ENCODE measurements around the gene CDC16. TPM values are rescaled to one million over a fixed set of nuclear protein-coding genes. Genes with fewer than 3 reads are reported as not detected.
A peak's percentile ranks its signal among the peaks of the same experiment; 100 is the strongest.
"Not testable (repeated sequence)": the region's sequence is repeated elsewhere in the genome, so short reads cannot be mapped to it uniquely, and the experiment has no call there.

The CDC16 gene
- total and polyA plus RNA-seq, 4 experiments from 2014 or later: 12.9 to 87.9 (median 53.7) TPM

- CTCF ChIA-PET (ENCODE audit: partially characterized antibody): no interaction called here
These were observed 13.3 kb downstream of the CDC16 start for GRCh38 chr13:114248011-114248410.

GRCh38 chr13:114249077-114249476 is 14.4 kb downstream of the CDC16 start:
- no peak overlapping the region for H3K27ac ChIP-seq (ENCODE audit: low read depth, low read length)
- no peaks in the 10 kb centered on the region for H3K9me3 ChIP-seq (ENCODE audit: control insufficient read depth in 1 of 2, low read length in 2 of 2)
- Mint-ChIP-seq H3K4me3 (no peak overlapping the region), H3K4me1 (peaks cover 1 to 8% (median 4%) of the 10 kb centered on the region in 4 donors), H3K27ac (peak overlapping the region in 2 of 7 donors; percentile 66 to 68), H3K36me3 (peaks cover 59 to 71% of the 10 kb centered on the region in 2 donors), H3K27me3 (no peaks in the 10 kb centered on the region), H3K9me3 (no peaks in the 10 kb centered on the region)
- H3K36me3 ChIP-seq (ENCODE audit: insufficient read depth, low read length): peaks cover 64% of the 10 kb centered on the region
- intact Hi-C loops (cut with micrococcal nuclease): no loop called here
- DNase-seq: no peak
- no peaks in the 10 kb centered on the region for H3K27me3 ChIP-seq (ENCODE audit: insufficient read depth, low read length)
- ChIA-PET POLR2A (ENCODE audit: partially characterized antibody) (interaction anchor here (0.8 to 1.1 kb wide), 2 partner anchors 11 to 31 kb away, joined by 3 to 4 read pairs; no protein-coding TSS in a partner anchor), CTCF (ENCODE audit: partially characterized antibody) (interaction anchor here (1.5 to 1.6 kb wide), 2 partner anchors 10 to 11 kb away, joined by 3 to 4 read pairs; no protein-coding TSS in a partner anchor)
- H3K4me1 ChIP-seq (ENCODE audit: insufficient read depth, low read length): peaks cover 4% of the 10 kb centered on the region
- H3K4me3 ChIP-seq (ENCODE audit: low read length in 2 of 2): no peak overlapping the region

More at GRCh38 chr13:114248011-114248410, 13.3 kb downstream of the CDC16 start:
- no peak overlapping the region for H3K4me3 ChIP-seq (ENCODE audit: low read length in 2 of 2)
- POLR2A ChIA-PET (ENCODE audit: partially characterized antibody): no interaction called here
- Mint-ChIP-seq H3K36me3 (peaks cover 61 to 72% of the 10 kb centered on the region in 2 donors), H3K4me3 (no peak overlapping the region), H3K27me3 (no peaks in the 10 kb centered on the region), H3K9me3 (no peaks in the 10 kb centered on the region), H3K27ac (no peak overlapping the region), H3K4me1 (peaks cover 0 to 13% (median 5%) of the 10 kb centered on the region in 4 donors)
- H3K27me3 ChIP-seq (ENCODE audit: insufficient read depth, low read length): no peaks in the 10 kb centered on the region
- intact Hi-C loops (cut with micrococcal nuclease): no loop called here
- peaks cover 74% of the 10 kb centered on the region for H3K36me3 ChIP-seq (ENCODE audit: insufficient read depth, low read length)
- no peak overlapping the region for H3K27ac ChIP-seq (ENCODE audit: low read depth, low read length)
- no peak for DNase-seq
- H3K9me3 ChIP-seq (ENCODE audit: control insufficient read depth in 1 of 2, low read length in 2 of 2): no peaks in the 10 kb centered on the region
- H3K4me1 ChIP-seq (ENCODE audit: insufficient read depth, low read length): peaks cover 4% of the 10 kb centered on the region

GRCh38 chr13:114251639-114252440 is 17.1 kb downstream of the CDC16 start:
- POLR2A ChIA-PET (ENCODE audit: partially characterized antibody); H3K4me1 ChIP-seq (ENCODE audit: insufficient read depth, low read length); H3K27me3 Mint-ChIP-seq; H3K4me3 Mint-ChIP-seq; H3K9me3 ChIP-seq (ENCODE audit: control insufficient read depth in 1 of 2, low read length in 2 of 2); H3K4me1 Mint-ChIP-seq; H3K9me3 Mint-ChIP-seq; H3K4me3 ChIP-seq (ENCODE audit: low read length in 2 of 2); intact Hi-C loops (cut with micrococcal nuclease); H3K27me3 ChIP-seq (ENCODE audit: insufficient read depth, low read length); H3K27ac ChIP-seq (ENCODE audit: low read depth, low read length); DNase-seq: not testable (repeated sequence)
- Mint-ChIP-seq H3K36me3 (peaks cover 61 to 66% of the 10 kb centered on the region in 2 donors), H3K27ac (peak overlapping the region in 4 of 7 donors; percentile 3 to 63 (median 23))
- peaks cover 50% of the 10 kb centered on the region for H3K36me3 ChIP-seq (ENCODE audit: insufficient read depth, low read length)
- CTCF ChIA-PET (ENCODE audit: partially characterized antibody): interaction anchor here (2.1 kb wide), 1 partner anchor 28 kb away, joined by 4 read pairs; no protein-coding TSS in a partner anchor

GRCh38 chr13:114256547-114256946 is 21.9 kb downstream of the CDC16 start:
- CTCF ChIA-PET (ENCODE audit: partially characterized antibody): no interaction called here
- no peak overlapping the region for H3K4me3 ChIP-seq (ENCODE audit: low read length in 2 of 2)
- H3K36me3 ChIP-seq (ENCODE audit: insufficient read depth, low read length): peaks cover 50% of the 10 kb centered on the region
- no peaks in the 10 kb centered on the region for H3K27me3 ChIP-seq (ENCODE audit: insufficient read depth, low read length)
- peaks cover 70 to 73% of the 10 kb centered on the region in 2 donors for H3K36me3 Mint-ChIP-seq
- H3K9me3 ChIP-seq (ENCODE audit: control insufficient read depth in 1 of 2, low read length in 2 of 2): no peaks in the 10 kb centered on the region
- no peaks in the 10 kb centered on the region for H3K27me3 Mint-ChIP-seq
- no peak overlapping the region for H3K4me3 Mint-ChIP-seq
- intact Hi-C loops (cut with micrococcal nuclease): no loop called here
- no peaks in the 10 kb centered on the region for H3K9me3 Mint-ChIP-seq
- POLR2A ChIA-PET (ENCODE audit: partially characterized antibody): interaction anchor here (0.5 kb wide), 1 partner anchor 181 kb away, joined by 3 read pairs; no protein-coding TSS in a partner anchor
- no peak for DNase-seq
- peaks cover 29% of the 10 kb centered on the region for H3K4me1 ChIP-seq (ENCODE audit: insufficient read depth, low read length)
- peaks cover 15 to 27% (median 23%) of the 10 kb centered on the region in 4 donors for H3K4me1 Mint-ChIP-seq
- peak overlapping the region in 2 of 7 donors; percentile 36 to 39 for H3K27ac Mint-ChIP-seq
- no peak overlapping the region for H3K27ac ChIP-seq (ENCODE audit: low read depth, low read length)

- Mint-ChIP-seq H3K4me3 (no peak overlapping the region), H3K27ac (peak overlapping the region in 2 of 7 donors; percentile 8 to 32), H3K9me3 (no peaks in the 10 kb centered on the region), H3K27me3 (no peaks in the 10 kb centered on the region), H3K36me3 (peaks cover 69 to 72% of the 10 kb centered on the region in 2 donors), H3K4me1 (peaks cover 17 to 30% (median 26%) of the 10 kb centered on the region in 4 donors)
- no peak overlapping the region for H3K27ac ChIP-seq (ENCODE audit: low read depth, low read length)
- no peaks in the 10 kb centered on the region for H3K9me3 ChIP-seq (ENCODE audit: control insufficient read depth in 1 of 2, low read length in 2 of 2)
- no peaks in the 10 kb centered on the region for H3K27me3 ChIP-seq (ENCODE audit: insufficient read depth, low read length)
- POLR2A ChIA-PET (ENCODE audit: partially characterized antibody): no interaction called here
- intact Hi-C loops (cut with micrococcal nuclease): no loop called here
- no peak overlapping the region for H3K4me3 ChIP-seq (ENCODE audit: low read length in 2 of 2)
- peaks cover 47% of the 10 kb centered on the region for H3K36me3 ChIP-seq (ENCODE audit: insufficient read depth, low read length)
- peaks cover 33% of the 10 kb centered on the region for H3K4me1 ChIP-seq (ENCODE audit: insufficient read depth, low read length)
- CTCF ChIA-PET (ENCODE audit: partially characterized antibody): no interaction called here
- DNase-seq: no peak
These were observed 22.3 kb downstream of the CDC16 start for GRCh38 chr13:114257014-114257413.

- ChIA-PET CTCF (ENCODE audit: partially characterized antibody) (no interaction called here), POLR2A (ENCODE audit: partially characterized antibody) (no interaction called here)
- peaks cover 76 to 80% of the 10 kb centered on the region in 2 donors for H3K36me3 Mint-ChIP-seq
- H3K27ac ChIP-seq (ENCODE audit: low read depth, low read length): no peak overlapping the region
- peaks cover 51% of the 10 kb centered on the region for H3K36me3 ChIP-seq (ENCODE audit: insufficient read depth, low read length)
- no peaks in the 10 kb centered on the region for H3K9me3 Mint-ChIP-seq
- peaks cover 29 to 44% (median 39%) of the 10 kb centered on the region in 4 donors for H3K4me1 Mint-ChIP-seq
- H3K9me3 ChIP-seq (ENCODE audit: control insufficient read depth in 1 of 2, low read length in 2 of 2): no peaks in the 10 kb centered on the region
- H3K4me3 ChIP-seq (ENCODE audit: low read length in 2 of 2): no peak overlapping the region
- H3K27me3 Mint-ChIP-seq: no peaks in the 10 kb centered on the region
- no peak for DNase-seq
- peaks cover 49% of the 10 kb centered on the region for H3K4me1 ChIP-seq (ENCODE audit: insufficient read depth, low read length)
- no peaks in the 10 kb centered on the region for H3K27me3 ChIP-seq (ENCODE audit: insufficient read depth, low read length)
- peak overlapping the region in 1 of 7 donors; percentile 42 for H3K27ac Mint-ChIP-seq
- intact Hi-C loops (cut with micrococcal nuclease): no loop called here
- no peak overlapping the region for H3K4me3 Mint-ChIP-seq
These were observed 23.9 kb downstream of the CDC16 start for GRCh38 chr13:114258589-114258988.

GRCh38 chr13:114259374-114259773 is 24.7 kb downstream of the CDC16 start:
- no peaks in the 10 kb centered on the region for H3K9me3 ChIP-seq (ENCODE audit: control insufficient read depth in 1 of 2, low read length in 2 of 2)
- H3K27ac ChIP-seq (ENCODE audit: low read depth, low read length): no peak overlapping the region
- intact Hi-C loops (cut with micrococcal nuclease): no loop called here
- H3K27me3 ChIP-seq (ENCODE audit: insufficient read depth, low read length): no peaks in the 10 kb centered on the region
- no peak overlapping the region for H3K4me3 ChIP-seq (ENCODE audit: low read length in 2 of 2)
- H3K36me3 ChIP-seq (ENCODE audit: insufficient read depth, low read length): peaks cover 50% of the 10 kb centered on the region
- Mint-ChIP-seq H3K9me3 (no peaks in the 10 kb centered on the region), H3K4me1 (peaks cover 30 to 48% (median 42%) of the 10 kb centered on the region in 4 donors), H3K27ac (peak overlapping the region in 1 of 7 donors; percentile 9), H3K27me3 (no peaks in the 10 kb centered on the region), H3K36me3 (peaks cover 73 to 78% of the 10 kb centered on the region in 2 donors), H3K4me3 (no peak overlapping the region)
- H3K4me1 ChIP-seq (ENCODE audit: insufficient read depth, low read length): peaks cover 55% of the 10 kb centered on the region
- no peak for DNase-seq
- ChIA-PET CTCF (ENCODE audit: partially characterized antibody) (interaction anchor here (0.6 kb wide), 1 partner anchor 10 kb away, joined by 3 read pairs; no protein-coding TSS in a partner anchor), POLR2A (ENCODE audit: partially characterized antibody) (interaction anchor here (2.2 kb wide), 1 partner anchor 21 kb away, joined by 9 read pairs; the partner anchor contains the start of gene UPF3A)

Data from CD4-positive, alpha-beta memory T cell (primary cell).